H4 (cell line): ENCODE results near the gene ATP1B3. TPM values are rescaled to one million over a fixed set of nuclear protein-coding genes. Genes with fewer than 3 reads are reported as not detected.
"Not testable (repeated sequence)": the region's sequence is repeated elsewhere in the genome, so short reads cannot be mapped to it uniquely, and the experiment has no call there.

Experiments used
- DNase-seq: peaks from one replicate; pipeline ENCODE4 v3.0.0-alpha.2; 2015; ENCODE audit warnings: low spot score
- total RNA-seq: library from RNA; depleted of rRNA; stranded (reverse); fragments of >200 nt; shearing (Covaris generic); gene quantifications from 2 replicates; pipeline ENCODE4 v1.2.3, GENCODE V29; 2014

ATP1B3 gene
- total RNA-seq, 1 experiment from 2014 or later = 131 TPM

DNA sequence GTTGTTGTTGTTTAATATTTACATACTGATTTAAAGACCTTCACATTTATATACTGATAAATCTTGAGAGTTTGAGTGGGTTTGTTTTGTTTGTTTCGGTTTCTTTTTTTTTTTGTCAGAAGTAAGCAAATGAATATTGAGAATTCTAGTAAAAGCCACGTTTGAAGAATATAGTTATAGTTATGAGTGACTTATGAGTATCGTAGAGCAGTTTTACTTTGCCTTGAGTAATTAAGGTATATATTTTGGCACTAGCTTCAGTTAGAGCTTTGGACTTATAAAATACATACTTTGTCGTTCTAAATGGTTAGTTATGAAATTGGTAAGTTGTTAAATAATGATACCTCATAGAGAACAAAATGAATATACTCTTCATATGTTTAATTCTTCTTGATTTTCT, 27.8 kb downstream of the ATP1B3 start:
- DNase-seq = no peak

DNA sequence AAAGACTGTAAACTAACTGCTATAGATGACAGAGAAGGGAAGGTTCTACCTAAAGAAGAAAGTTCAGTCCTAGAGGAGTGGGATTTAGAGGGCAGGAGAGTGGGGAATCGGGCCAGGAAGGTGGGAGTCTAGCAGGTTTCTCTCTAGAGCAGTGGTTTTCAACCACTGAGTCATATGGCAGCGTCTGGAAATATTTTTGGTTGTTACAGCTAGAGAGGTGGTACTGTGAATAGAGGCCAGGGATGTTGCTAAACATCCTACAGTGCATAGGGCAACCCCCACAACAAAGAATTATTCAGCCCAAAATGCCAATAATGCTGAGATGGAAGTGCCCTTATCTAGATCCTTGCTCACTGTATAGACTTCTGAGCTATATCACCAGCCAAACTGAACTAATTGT, 28.7 kb downstream of the ATP1B3 start:
- no peak for DNase-seq

DNA sequence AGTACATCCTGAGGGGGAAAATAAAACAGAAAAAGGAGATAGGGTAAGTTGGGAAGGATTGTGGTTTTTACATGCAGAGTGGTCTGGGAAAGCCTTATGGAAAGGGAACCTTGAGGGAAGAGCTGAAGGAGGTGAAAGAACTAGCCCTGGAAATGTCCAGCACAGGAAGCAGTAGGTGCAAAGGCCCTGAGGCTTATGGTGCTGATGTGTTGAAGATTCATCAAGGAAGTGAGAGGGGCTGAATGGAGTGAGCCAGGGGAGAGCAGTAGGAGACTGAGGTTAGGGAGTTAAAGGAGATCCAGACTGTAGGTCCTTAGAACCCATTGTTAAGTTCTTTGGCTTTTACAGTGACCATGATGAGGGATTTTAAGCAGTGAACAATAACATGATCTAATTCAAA, 33.0 kb downstream of the ATP1B3 start:
- DNase-seq = no peak

DNA sequence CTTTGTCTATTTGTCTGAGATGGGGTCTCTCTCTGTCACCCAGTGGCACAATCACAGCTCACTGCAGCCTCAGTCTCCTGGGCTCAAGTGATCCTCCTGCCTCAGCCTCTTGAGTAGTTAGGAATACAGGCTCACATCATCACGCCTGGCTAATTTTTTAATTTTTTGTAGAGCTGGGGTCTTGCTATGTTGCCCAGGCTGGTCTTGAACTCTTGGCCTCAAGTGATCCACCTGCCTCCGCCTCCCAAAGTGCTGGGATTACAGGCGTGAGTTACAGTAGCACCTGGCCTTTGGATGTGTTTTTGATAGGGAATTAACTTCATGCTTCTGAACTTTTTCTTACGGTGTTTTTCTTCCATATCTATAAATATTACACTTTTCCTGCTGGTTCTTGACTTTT, 33.5 kb downstream of the ATP1B3 start:
- DNase-seq = not testable (repeated sequence)

DNA sequence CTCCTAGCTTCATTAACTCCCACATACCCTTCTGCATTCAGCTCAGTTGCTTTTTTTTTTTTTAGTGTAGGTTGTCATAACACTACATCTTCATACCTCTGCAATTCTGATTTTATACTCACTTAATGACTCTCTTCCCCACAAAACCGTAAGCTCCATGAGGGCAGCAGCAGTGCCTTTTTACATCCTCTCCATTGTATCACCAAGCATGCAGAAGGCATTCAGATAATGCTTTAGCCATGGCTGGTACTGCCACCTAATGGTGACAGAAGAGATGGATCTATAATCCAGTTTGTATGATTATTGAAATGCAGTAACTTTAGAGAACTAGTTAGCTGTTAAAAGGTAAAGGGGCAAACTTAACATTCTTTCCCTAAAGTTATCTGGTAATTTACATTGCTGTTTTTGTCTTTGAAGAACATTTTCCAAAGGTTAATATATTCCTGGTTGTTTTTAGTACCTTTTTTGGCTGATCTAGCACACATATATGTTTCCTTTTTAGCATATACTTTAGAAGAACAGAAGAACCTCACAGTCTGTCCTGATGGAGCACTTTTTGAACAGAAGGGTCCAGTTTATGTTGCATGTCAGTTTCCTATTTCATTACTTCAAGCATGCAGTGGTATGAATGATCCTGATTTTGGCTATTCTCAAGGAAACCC, 36.8 kb downstream of the ATP1B3 start:
- peak; percentile 69 for DNase-seq

DNA sequence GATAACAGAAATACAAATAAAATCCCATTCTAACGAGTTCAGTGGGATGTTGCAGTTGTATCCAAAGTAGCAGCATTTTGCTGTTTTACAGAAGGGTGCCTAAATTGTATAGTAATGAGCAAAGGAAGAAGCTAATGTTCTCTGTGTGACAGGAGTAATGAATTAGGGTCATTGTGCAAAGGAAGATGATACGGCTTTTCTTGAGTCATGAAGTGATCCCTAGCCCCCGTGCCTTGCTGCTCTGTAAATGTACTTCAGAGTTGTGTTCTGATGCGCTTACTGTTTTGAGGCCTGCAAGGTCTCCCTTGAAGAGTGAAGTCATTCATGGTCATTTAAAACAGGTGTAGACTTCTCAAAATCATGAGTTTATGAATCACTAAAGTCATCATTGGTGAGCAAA, 37.9 kb downstream of the ATP1B3 start:
- no peak for DNase-seq

DNA sequence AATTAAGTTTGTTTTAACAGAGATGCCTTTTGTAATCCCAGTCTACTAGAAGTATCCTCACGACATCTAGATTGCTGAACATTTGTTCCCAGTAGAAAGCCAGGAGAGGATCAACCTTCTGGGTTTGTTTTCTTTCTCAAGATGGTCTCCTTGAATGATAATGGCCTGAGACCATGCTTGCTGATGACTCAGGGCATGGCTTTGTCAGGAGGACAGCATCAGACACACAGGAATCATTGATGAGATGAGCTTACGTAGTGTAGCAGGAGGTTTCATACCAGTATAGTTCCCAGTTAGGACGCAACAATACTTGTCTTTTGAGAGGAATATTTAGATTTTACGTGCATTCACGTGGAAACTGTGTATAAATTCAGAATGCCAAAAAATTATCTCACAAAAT, 38.6 kb downstream of the ATP1B3 start:
- DNase-seq = no peak

DNA sequence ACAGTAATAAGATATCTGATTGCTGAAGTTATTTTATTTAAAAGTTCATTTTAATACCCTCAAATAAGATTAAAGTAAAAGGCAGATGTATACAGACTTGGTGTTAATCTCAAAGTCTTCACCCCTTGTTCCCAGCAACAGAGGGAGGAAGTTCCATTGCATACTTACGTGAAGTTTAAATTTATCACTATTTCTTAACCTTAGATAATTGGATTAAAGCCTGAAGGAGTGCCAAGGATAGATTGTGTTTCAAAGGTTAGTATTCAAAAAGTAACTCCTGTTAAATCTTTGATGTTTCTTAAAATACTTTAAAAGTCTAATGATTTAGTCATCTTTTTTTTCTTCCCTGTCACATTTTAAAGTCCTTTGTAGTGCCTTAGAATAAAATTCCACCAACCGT, 39.3 kb downstream of the ATP1B3 start:
- no peak for DNase-seq

DNA sequence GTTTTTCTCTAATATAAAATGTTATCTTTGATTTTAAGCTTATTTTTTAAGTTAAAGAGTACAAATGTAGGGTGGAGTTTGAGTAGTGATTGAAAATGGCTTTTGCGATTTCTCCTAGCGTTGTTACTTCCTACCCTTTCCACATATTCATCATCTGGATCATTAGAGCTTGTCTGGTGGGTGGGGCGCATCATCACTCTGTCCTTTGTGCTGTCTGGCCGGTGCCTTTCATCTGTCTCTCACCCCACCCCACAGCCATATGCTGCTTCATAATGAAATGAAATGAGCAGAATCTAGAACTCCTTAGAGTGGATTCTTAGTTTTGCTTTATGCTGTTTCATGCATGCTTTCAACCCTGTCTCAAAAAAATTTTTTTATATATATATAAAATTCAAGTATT, 44.3 kb downstream of the ATP1B3 start:
- DNase-seq = no peak

DNA sequence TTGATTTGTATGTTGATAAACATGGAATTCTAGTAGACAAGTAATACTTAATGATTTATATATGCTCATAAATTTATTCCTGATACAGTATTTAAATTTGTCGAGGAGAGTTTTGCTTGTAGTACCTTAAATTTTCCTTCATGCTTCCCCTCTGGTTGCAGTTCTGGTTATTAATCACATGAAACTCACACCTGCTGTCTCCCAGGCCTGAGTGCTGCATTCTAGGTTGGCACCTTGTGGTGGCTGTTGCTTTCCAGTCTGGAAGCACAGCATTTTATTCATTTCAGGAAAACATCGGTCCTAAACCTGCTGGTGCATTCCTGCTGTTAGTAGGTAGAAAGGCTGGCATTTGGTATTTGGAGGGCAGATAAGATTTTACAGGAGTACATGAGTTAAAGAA, 44.9 kb downstream of the ATP1B3 start:
- no peak for DNase-seq

DNA sequence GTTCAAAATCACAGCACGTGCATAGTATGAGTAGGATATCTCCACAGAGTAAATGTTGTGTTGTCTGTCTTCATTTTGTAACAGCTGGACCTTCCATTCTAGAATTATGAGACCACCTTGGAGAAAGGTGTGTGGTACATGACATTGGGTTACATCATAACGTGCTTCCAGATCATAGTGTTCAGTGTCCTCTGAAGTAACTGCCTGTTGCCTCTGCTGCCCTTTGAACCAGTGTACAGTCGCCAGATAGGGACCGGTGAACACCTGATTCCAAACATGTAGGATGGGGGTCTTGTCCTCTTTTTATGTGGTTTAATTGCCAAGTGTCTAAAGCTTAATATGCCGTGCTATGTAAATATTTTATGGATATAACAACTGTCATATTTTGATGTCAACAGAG, 49.2 kb downstream of the ATP1B3 start:
- DNase-seq = not testable (repeated sequence)

DNA sequence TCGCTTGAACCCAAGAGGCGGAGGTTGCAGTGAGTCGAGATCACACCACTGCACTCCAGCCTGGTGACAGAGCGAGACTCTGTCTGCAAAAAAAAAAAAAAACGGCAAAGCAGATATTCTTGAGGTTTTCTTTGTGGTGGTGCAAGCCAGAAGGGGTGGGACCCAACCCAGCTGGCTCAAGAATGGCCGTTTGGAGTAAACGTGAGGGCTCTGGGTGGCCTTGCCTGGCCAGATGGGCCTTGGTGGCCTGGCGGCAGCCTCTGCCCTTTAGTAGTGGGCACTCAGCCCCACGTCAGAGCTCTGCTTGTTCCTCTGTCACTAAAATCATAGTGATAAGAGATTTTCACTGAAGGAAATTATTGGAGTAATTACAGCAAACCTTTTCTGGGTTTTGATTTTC, 50.5 kb downstream of the ATP1B3 start:
- DNase-seq = no peak

DNA sequence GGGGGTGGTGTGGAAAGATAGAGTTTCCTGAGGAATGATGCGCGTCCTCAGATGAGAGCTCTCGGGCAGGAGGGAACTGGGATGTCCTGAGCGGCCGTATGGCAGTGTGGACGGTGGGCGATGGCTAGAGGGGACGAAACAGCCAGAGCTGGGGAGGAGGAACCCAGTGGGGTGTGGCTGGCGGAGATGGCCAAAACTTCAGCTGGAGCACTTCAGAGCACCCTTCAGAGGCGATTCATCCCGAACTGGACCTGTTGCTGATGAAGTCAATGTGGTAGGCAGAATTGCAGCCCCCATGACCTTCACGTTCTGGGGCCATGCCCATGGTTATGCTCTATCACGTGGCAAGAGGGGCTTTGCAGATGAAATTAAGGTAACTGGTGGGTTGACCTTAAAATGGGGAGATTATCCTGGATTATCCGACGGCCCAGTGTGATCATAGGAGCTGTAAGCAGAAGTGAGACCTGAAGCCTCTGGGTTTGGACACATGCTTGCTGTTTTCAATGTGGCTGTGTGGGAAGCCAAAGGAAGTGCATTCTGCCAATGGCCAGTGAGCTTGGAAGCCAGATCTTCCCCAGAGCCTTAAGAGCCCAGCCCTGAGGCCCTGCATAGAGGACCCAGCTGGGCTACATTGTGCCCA, 52.3 kb downstream of the ATP1B3 start:
- DNase-seq = no peak

DNA sequence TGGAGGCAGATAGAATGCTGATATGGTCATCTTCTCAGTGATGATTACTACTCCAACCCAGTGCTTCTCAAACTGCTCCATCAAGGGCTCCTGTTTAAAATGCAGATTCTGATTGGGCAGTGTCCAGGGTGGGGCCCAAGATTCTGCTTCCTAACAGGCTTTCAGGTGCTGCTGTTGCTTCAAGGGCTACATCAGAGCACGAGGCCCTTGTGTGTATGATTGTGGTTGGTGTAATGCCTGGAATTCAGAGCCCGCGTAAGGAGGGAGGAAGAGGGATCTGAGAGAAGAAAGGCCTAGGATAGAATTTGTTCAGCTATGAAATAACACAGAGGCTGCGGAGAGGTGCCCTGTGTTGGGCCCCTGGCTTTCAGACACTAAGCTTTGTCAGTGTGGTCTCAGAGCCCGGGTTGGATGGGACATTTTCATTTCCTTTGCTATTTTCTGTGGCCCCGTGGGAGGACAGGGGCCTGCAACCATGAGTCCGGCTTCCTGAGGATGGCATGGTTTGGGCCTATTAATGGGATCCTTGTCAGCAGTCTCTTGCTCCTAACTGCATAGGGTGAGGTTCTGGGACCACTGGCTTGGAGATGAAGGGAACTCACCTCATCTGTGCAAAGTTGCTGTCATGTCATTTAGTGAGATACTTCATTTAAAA, 53.0 kb downstream of the ATP1B3 start:
- DNase-seq = no peak

DNA sequence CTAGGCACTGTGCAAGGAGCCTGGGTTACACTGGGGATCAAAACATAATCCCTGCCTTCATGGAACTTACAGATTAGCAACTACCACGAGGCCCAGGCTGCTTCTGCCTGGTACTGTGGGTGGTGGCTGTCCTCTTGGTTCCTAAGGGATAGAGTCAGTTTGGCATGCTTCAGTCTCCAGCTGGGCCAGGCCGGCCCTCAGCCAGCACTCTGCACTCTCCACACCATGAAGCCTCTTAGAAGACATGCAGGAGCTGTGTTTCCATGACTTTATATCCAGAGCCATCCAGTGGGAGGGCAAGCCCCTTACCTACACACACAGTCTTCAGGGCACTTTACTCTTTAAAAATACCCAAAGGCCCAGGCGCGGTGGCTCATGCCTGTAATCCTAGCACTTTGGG, 54.4 kb downstream of the ATP1B3 start:
- DNase-seq = no peak

DNA sequence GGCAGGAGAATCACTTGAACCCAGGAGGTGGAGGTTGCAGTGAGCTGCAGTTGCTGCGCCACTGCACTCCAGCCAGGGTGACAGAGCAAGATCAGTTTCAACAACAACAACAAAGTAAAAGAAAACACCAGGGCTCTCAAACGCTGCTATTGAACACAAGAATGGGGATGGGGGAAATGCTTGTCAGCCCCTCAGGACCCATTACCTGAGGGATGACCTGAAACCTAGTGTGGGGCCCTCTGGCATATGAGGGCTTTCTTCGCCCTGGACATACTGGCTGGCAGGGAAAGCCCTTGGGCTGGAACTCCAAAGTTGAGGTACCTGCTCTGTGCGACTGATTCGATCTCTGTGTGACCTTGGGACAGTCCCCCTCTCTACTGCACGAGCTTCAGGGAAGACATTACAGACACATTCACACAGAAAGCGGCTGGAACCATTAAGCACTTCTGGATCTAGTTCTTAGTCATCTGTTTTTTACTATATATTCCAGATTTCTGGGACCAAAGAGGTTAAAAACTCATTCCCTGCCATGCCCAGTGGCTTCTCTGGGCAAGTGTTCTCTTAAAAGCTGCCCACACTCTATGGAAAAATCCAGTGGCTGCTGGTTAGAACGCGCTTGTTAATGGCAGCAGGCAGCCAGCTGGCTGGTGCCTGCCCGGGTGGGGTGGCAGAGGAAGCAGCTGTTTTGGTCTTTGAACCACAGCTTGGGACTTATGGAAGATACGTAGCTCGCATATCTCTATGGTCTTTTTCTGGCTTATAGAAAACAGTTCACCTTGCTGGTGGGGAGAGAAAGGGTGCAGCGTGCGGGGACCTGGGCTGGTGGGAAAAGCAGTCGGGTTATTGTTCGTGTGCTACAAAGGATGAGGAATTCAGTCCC, 57.2 kb downstream of the ATP1B3 start:
- DNase-seq = no peak

DNA sequence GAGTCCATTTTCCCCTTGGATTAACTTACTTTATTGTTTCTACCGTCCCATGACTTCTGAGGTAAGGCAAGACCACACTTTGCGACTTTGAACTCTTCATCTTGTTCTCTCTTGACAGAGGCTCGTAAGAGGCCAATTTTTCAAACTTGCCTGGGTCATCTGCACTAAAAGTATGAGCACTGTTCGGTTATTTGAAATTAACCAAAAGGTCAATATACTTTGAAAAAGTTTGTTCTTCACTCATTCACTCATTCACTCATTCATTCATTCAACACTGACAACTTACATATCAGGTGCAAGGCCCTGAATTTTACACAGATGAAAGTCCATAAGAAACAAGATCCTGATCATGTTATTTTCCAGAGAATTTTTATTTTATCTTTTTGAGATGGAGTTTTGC, 57.9 kb downstream of the ATP1B3 start:
- no peak for DNase-seq

DNA sequence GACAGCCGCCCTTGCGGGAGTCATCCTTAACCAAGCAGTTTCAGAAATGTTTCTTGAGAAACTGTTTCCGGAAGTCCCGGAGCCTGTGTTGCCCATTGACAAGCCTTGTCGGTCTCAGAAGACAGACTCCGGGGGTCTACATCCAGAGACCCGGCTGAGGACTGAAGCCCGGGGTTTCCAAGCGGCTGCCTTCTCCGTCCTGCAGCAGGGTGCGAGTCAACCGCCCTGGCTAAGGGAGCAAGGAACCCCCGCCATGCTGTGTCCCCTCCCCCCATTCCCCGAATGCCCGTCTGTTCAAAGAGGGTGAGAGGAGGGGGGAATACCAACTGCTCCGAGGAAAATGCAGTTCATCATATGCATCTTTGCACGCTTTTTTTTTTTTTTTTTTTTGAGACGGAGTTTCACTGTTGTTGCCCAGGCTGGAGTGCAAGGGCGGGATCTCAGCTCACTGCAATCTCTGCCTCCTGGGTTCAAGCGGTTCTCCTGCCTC, 61.6 kb downstream of the ATP1B3 start:
- DNase-seq = no peak

DNA sequence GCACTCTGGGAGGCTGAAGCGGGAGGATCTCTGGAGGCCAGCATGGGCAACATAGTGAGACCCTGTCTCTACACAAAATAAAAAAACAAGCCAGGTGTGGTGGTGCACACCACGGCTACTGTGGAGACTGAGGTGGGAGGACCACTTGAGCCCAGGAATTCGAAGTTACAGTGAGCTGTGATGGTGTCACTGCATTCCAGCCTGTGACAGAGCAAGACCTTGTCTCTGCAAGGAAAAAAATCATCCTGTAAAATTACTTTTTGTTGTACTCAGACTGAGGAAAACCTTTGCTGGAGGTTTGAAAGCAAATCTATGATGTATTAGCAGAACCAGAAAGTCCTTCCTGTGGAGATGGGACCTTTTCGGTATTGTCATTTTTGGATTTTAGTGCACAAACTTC, 63.3 kb downstream of the ATP1B3 start:
- no peak for DNase-seq

DNA sequence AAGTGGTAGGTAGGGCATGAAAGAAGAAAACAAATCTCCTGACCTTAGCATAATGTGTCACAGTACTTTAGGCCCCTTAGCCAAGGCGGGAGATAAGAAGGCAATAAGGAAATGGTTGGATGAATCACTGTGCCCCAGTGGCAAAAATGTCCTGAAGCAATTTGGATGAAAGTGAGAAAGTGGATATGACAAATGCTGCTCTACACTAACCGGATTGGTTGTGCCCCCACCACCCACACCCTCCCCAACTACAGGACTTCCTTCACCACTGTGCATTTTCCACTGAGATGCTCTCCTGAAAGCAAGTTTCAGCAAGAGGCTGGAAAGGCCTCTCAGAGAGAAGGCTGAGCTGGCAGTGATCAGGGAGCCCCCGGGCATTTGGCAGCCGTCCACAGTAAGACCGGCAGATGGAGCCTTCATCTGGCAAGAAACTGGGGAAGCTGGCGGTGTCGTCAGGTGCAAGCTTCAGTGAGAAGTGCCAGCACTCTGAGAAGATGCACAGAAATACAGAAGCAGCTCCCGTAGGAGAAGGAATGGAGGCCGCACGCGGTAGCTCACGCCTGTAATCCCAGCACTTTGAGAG, 63.8 kb downstream of the ATP1B3 start:
- peak; percentile 84 for DNase-seq

DNA sequence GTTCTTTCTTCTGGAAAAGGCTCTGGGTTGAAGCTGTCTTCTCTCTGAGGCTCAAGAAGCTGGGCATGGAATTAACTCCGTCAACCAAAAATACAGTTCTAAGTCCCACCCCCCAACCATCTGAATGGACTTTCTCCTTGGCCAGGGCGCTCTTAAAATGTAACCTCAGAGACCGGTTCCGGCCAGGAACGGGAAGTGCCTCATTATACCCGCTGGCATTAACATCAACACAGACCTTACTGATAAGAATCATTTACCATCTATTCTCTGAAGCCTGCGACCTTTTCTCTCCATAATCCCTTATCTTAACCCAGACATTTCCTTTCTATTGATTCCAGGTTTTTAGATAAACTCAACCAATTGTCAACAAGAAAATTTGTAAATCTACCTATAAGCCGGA, 64.7 kb downstream of the ATP1B3 start:
- DNase-seq = no peak

DNA sequence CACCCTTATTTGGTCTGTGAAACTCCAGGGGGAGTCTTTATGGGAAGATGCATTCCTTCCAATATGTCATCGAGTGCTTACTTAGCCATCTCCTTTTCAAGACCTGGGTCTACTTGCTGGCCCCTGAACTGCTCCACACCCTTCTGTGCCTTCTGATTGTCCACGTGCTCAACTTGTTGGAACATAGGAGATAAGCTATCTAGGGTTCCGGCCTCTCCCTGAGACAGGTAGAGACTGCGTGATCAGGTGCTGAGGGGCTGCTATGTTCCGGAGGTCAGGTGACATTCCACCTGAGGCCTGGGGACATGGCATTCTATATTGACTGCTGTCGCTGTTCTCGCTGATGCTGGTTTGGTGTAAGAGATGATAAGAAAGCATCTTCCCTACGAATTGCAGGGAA, 65.6 kb downstream of the ATP1B3 start:
- DNase-seq = no peak
